RWPE1 (cell line): Measurements from ENCODE around the gene CEBPA.
A peak's percentile ranks its signal among the peaks of the same experiment; 100 is the strongest.

Source experiments
- CTCF ChIA-PET: fragments of 350-600 bp; sonication (Branson Sonifier 250); formaldehyde crosslinking; extraction: SDS; loops from one replicate; lab custom pipeline; 2021; lab: Yijun Ruan, JAX
- POLR2A ChIA-PET: fragments of 400-600 bp; formaldehyde crosslinking; extraction: SDS; loops from one replicate; lab custom pipeline; 2020; ENCODE audit warnings: antibody characterized with exemption; ENCODE audit not compliant: low non-redundant PET; lab: Yijun Ruan, JAX
- DNase-seq: peaks from one replicate; pipeline ENCODE4 v3.0.0; 2012; ENCODE audit warnings: low spot score
- H3K27ac ChIP-seq: fragments of 450-650 bp; 2 replicates; pipeline ENCODE4 v1.5.1; 2017
- TF ChIP-seq, protein P1 (sequence below): fragments of 450-650 bp; conservative IDR thresholded peaks from 2 replicates; pipeline ENCODE4 v1.5.1; 2017; ENCODE audit warnings: low read depth, mild to moderate bottlenecking

Gene CEBPA

DNA sequence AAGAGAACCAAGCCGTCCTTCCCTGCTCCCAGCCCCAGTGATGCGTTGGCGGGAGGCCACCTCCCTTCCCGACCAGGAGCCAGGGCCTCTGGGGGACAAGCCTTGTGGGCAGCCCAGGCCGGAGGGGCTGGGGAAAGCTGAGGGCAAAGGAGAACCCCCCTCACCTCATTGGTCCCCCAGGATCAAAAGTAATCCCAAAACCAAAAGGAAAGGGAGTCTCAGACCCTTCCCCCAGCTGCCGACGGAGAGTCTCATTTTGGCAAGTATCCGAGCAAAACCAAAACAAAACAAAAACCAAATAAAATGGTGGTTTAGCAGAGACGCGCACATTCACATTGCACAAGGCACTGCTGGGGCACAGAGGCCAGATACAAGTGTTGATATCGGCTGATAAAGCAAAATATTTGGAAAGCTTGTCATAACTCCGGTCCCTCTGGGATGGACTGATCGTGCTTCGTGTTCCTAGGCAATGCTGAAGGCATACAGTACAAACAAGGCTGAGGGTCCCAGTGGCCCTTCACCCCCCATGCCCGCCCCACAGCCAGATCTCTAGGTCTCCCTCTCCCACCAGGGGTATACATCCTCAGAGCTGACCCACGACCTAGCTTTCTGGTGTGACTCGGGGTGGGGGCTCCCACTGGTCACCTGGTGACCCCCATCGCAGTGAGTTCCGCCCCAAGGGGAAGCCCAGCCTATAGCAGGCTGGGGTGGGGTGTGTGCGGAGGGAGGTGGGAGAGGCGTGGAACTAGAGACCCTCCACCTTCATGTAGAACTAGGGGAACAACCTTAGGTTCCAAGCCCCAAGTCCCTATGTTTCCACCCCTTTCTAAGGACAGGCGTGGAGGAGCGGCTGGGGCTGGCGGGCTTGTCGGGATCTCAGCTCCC is 2.1 kb downstream of the CEBPA start:
- ChIA-PET CTCF (interaction anchor here (0.9 to 2.2 kb wide), 3 partner anchors 13 to 107 kb away, joined by 4 to 8 read pairs (median 4); no protein-coding TSS in a partner anchor), POLR2A (interaction anchor here (0.7 to 1.5 kb wide), 3 partner anchors 71 to 268 kb away, joined by 3 to 4 read pairs (median 3); partner anchors contain the start of gene CEBPG)
- TF ChIP-seq, protein P1, sequence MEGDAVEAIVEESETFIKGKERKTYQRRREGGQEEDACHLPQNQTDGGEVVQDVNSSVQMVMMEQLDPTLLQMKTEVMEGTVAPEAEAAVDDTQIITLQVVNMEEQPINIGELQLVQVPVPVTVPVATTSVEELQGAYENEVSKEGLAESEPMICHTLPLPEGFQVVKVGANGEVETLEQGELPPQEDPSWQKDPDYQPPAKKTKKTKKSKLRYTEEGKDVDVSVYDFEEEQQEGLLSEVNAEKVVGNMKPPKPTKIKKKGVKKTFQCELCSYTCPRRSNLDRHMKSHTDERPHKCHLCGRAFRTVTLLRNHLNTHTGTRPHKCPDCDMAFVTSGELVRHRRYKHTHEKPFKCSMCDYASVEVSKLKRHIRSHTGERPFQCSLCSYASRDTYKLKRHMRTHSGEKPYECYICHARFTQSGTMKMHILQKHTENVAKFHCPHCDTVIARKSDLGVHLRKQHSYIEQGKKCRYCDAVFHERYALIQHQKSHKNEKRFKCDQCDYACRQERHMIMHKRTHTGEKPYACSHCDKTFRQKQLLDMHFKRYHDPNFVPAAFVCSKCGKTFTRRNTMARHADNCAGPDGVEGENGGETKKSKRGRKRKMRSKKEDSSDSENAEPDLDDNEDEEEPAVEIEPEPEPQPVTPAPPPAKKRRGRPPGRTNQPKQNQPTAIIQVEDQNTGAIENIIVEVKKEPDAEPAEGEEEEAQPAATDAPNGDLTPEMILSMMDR, result no peak
- no peak overlapping the region for H3K27ac ChIP-seq
- no peak for DNase-seq

DNA sequence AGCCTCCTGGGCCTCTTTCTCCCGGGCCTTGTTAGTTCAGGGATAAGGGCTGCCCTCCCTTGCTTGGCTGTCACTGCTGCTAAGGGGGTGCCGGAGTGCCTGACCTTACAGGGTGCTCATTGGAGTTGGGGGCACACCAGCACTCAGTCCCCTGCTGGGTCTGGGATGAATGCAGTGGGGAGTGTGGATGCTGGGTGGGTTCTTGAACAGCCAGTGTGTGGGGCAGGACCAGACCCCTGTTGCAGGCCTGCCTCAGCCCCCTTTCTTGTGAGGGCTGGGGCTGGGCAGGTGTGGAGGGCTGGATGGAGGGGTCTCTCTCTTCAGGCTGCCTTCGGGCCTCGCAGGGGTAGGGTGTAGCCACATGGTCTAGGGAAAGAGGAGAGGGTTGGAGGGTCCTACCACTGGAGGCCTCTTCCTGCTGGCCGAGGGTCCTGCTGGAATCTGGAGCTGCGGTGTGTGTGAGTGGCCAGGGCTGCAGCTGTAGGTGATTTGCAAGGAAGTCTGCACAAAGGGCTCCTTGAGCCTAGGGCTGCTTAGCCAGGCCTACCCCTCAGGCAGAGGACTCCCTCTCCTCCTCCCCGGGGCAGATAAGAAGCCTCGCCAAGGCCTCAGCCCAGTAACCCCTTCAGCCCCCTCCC is 3.2 kb downstream of the CEBPA start:
- H3K27ac ChIP-seq, result peak overlapping the region; percentile 62
- TF ChIP-seq, protein P1, result no peak
- CTCF ChIA-PET, result interaction anchor here (0.6 to 0.9 kb wide), 2 partner anchors 12 to 64 kb away, joined by 4 read pairs; no protein-coding TSS in a partner anchor
- no peak for DNase-seq
- POLR2A ChIA-PET, result interaction anchor here (1.1 kb wide), 1 partner anchor 72 kb away, joined by 3 read pairs; no protein-coding TSS in a partner anchor

DNA sequence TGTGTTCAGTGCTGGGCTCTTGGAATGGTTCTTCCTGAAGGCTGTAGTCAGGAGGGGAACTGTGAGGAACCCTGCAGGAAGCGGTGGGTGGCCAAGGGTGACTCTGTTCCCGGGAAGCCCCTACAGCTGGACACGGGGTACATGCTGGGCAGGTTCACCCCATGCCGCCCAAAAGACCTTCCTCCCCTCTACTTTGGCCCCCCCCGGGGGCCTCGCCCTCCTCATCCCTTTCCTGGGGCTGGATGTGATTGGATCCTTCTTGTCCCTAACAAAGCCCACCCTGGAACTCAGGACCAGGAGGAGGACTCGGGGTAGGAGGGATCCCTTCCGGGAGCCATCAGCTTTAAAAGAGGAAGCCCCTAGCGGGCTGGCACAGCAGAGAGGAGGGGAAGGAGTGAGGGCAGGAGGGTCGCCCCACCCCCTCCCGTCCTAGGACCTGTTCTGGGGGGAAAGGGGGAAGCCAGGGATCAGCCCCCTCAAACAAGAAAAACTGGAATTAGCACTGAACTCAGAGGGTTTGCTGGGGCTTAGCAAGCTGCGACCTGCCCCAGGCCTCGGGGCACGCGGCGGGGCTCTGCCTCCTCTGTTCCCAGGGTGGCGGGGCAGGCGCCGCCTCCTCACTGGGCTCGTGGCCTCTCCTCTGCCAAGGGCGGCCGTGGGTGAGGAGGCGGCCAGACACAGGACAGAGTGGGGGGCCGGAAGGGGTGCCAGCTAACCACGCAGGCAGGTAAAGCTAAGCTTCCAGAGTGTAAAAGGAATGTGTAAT is 4.0 kb downstream of the CEBPA start:
- H3K27ac ChIP-seq, result peak overlapping the region; percentile 62
- DNase-seq, result peak; percentile 82
- POLR2A ChIA-PET, result no interaction called here
- TF ChIP-seq, protein P1, result no peak
- CTCF ChIA-PET, result interaction anchor here (0.7 to 1.4 kb wide), 3 partner anchors 18 to 1724 kb away, joined by 3 to 4 read pairs (median 3); no protein-coding TSS in a partner anchor

DNA sequence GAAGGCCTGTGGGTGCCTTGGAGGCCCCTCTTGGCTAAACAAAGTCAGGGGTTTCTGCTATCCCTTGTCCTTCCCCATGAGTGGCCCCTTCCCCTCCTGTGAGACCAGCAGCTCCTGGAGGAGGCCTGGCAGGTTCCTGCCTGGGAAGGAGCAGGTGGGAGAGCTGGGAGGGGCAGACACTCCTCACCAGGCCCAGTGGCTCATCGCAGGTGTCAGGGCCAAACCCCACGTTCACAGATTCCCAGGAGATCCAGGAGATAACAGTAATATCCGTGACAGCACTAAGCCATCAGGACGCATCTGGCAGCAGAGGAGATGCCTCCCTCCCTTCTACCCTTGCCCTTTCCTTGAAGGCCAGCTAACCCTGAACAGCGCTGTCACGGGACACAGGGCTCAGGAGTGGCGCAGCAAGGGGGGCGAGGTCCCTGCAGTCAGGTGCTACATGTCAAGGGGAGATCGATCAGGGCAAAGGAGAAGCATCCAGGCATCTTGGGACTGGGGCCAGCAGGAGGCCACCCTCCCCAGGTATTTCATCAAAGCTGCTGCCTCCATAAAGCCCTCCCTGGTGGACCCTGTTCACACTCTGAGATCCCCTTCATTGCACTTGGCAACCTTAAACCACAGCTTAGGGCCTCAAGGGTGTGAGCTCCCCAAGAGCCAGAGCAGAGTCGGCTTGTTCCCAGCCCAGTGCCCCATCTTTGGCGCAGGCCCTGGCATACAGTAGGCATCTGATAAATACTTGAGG is 4.8 kb downstream of the CEBPA start:
- H3K27ac ChIP-seq, result peak overlapping the region; percentile 62
- CTCF ChIA-PET, result interaction anchor here (0.6 to 1.4 kb wide), 4 partner anchors 17 to 1724 kb away, joined by 3 to 4 read pairs (median 3); no protein-coding TSS in a partner anchor
- POLR2A ChIA-PET, result no interaction called here
- DNase-seq, result no peak
- TF ChIP-seq, protein P1, result no peak

DNA sequence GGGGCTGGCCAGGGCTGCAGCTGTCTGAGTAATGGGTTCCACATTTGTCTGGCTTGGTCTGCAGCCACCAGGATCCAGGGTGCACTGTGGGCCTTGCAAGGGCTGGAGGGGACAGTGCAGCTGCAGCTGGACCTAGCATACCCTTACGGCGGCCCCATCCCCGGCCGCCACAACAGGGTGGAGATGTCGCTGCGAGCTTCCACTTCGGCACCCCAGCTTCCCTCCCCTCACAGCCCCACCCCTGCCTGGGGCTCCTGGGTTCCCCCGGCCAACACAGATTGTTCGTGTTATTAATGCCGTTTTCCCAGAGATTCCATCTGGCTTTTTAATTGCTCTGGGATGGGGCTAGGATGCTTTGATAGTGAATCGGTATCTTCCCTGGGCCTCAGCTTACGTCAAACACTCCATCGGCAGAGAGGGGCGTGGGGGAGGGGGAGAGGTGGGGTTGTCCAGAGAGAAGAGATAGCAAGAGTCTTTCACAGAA is 5.8 kb downstream of the CEBPA start:
- H3K27ac ChIP-seq, result no peak overlapping the region
- no peak for DNase-seq
- TF ChIP-seq, protein P1, result no peak
- CTCF ChIA-PET, result no interaction called here
- POLR2A ChIA-PET, result no interaction called here
